ENCODE data around the gene C2orf78.

GRCh38 chr2:73827660-73828388, 43.8 kb downstream of the C2orf78 start:
- TF ChIP-seq CTCF (IDR thresholded peaks at IDR 0.05; ENCODE audit: poor library complexity, severe bottlenecking) (no peak), EZH2 (IDR thresholded peaks at IDR 0.05; ENCODE audit: borderline replicate concordance, insufficient read depth, low read length, poor library complexity, severe bottlenecking) (no peak), POLR2AphosphoS5 (IDR thresholded peaks at IDR 0.05) (no peak)
